ENCODE data around the gene AP5Z1.

Gene AP5Z1

DNA sequence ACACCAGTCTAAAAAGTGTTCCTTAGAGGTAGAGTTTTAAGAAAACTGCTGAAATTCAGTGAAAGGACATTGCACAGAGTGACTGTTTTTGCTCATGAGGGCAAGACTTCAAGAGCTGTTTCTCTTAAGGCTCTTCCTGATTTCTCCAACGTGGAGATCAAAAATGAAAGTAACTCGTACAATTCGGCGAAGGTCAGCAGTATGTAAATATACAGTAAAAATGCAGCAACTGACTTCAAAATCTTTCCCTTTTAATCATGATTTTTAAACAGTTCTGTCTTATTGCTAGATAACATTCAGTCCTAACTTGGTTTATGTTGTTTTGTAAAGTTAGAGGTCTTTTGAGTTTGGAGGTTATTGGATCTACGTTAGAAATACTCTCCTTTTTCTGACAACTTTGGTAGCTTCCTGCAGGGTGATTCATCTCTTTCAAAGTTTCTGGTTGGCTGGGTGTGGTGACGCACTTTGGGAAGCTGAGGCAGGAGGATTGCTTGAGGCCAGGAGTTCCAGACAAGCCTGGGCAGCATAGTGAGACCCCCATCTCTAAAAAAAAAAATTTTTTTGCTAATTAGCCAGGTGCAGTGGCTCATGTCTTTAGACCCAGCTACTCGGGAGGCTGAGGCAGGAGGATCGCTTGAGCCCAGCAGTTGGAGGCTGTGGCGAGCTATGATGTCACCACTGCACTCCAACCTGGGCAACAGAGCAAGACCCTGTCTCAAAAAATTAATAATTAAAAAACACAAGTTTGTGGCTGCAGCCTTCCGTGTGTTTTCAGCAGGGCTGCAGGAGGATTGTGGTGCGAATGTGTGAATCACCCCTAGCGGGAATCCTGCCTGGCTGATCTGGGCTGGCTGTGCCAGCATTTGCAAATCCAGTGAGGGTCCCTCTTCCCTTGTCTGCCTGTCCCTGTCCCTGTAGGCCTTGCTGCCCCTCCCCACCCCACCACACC lies 29.2 kb upstream of the AP5Z1 start:
- no peak for DNase-seq (ENCODE audit: low spot score)

DNA sequence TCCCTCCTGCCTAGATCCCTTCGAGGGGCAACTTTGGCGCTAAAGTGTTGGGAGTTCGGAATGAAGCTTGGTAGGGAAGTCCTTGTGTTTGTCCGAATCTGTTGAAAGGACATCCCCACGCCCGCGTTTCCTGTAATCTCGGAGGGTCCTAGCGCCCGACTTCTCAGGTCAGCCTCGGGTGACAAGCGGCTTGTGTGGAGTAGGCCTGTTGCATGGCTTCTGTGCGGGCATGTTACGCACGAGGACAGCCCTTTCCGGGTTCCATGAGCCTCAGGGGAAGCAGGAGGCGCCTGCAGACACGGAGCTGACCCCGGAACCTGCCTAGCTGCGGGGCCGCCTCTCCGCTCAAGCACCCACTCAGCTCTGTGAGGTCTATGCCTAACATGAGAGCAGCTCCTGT lies 28.4 kb upstream of the AP5Z1 start:
- DNase-seq (ENCODE audit: low spot score), result no peak

DNA sequence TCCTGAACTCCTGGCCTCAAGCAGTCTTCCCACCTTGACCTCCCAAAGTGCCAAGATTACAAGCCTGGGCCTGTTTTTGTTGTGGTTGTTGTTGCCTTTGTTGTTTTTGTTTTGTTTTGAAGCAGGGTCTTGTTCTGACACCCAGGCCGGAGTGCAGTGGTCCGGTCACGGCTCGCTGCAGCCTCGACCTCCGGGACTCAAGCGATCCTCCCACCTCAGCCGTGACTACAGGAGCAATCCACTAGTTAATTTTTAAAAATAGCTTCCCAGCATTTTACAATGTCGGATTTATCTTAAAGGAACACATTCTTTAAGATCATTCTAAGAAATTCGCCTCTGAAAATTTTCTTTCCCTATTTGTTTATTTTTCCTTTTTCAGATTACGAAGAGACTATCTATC lies 27.7 kb upstream of the AP5Z1 start:
- DNase-seq (ENCODE audit: low spot score), result no peak

DNA sequence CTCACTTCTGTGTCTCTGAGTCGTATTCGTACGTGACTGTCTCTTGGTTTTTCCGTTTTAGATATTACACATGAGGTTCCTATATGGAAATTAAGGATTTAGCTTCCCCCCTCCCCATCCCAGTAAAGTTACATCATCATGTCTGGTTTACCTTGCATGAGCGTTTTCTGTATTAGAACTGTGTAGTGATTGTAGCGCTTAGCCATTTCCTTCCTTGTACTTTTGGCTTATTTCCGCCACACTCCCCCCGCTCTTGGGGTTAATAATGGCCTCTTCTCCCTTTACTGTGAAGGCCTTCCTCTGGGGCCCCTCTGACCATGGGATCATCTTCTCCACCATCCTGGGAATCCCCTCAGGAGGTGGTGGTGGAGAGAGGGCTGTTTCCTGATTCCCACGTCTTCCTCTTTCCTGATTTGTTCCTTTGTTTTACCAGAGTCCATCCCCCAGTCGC lies 27.2 kb upstream of the AP5Z1 start:
- no peak for DNase-seq (ENCODE audit: low spot score)

DNA sequence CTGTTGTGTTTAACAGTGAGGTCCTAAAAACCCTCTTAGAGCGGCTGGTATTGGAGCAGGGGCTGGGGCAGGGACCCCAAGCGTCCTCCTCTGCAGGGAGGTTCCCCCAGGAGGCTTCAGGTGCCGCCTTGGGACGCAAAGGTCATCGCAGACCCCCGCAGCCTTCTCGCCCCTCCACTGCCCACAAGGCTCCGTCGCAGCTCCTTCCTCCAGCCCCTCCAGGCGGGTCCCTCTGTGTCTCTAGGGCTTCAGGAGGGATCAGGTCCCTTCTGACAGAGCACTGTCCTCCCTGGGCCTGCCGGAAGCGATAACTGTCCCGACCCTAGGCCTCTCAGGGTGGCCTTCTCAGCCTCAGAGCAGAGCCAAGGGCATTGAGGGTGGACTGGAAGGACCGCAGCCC lies 26.1 kb upstream of the AP5Z1 start:
- DNase-seq (ENCODE audit: low spot score), result no peak

DNA sequence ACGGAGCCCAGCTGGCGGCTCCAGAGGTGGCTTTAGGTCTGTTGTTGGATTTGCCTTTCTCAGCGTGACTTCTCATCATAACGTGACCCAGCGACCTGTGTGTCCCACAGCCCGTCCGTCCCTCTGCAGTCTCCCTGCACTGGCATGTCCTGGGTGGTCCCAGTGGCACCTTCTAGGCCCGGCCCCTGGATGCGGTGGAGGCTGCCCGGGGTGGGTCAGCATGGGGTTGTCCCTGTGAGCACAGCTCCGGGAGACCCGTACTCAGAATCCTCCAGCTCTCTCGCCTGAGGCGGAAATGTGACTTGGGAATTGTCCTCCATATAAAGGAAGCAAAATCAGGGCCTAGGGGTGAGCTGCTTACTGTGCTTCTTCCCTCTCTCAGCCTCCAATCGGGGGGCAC lies 25.6 kb upstream of the AP5Z1 start:
- DNase-seq (ENCODE audit: low spot score), result no peak

DNA sequence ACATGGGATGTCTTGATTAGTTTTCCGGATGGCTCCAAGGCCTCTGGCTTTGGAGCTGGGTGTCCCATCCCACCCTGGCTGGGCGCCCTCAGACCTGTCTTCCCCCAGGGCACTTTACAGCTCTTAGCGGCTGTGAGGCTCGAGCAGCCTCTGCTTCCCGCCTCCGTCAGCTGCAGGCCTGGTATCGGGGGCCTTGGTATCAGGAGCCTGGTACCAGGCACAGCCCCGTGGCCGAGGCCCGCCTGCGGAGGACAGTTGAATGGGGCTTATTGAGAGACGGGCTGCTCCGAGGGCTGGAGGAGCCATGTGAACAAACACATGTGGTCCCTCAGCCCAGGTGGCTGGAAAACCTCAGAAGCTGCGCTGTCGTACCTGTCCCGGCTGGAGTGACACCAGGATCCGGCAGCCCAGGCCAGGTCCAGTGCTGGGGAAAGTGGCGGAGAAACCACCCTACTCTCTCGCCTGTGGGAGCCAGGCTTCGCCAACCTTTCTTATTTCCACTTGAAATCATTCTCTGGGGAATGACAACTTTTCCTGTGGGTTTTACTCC lies 23.9 kb upstream of the AP5Z1 start:
- DNase-seq (ENCODE audit: low spot score), result no peak

DNA sequence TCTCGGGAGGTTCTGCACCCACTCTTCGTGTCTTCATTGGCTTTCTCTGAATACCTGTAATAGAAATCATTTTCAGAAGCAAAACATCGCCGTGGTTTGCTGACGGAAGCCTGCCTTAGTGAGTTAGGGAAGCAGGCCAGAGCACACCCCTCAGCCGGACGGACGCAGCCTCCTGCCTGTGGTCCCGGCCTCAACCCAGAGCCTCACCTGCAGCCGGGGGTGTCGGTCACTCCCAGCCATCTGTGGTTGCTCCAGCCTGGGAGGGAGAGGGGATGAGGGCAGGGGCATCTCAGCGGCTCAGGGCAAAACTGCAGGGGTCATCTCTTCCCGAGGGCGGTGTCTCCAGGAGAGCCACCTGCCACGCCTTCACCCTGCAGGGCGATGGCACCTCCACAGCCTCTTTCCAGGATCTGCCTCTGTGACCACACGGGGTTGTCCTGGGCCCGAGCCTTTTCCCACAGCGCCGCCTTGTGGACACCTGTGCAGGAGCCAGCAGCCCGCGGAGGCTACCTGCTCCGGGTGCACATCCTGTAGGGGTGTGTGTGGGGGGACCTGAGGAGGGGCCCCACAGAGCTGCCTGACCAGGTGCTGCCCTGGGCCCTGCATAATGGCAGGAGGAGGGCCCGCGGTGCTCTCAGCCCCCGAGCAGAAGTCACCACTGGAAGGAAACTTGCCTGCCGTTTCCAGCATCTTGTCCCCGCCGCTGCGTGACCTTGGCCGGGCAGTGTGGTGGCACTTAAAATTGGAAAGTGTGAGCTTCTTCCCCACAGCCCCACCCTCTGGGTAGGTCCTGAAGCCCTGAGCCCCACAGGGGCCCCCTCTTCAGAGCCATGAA lies 21.6 kb upstream of the AP5Z1 start:
- peak; percentile 91 for DNase-seq (ENCODE audit: low spot score)

DNA sequence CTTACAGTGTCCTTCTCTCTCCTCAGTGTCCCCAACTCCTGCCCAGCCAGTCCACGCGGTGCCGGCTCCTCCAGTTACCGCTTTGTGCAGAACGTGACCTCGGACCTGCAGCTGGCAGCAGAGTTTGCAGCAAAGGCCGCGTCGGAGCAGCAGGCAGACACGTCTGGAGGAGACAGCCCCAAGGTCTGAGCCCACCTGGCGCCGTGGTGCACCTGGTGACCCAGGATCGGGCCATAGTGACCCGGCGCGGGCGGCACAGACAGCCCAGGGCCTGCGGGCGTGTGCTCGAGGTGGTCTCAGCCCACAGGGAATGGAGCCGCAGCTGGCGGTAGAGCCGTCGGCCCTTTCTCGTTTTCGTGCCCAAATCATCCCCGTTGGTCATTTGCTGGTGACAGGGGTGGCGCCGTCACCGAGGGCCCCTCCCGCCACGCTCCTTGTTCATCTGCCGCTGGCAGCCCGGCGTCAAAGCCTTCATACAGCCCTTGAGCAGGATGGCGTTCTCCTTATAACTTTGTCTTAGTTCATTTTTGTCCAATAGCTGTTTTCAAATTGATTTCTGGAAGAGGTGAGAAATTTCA lies 20.9 kb upstream of the AP5Z1 start:
- no peak for DNase-seq (ENCODE audit: low spot score)

DNA sequence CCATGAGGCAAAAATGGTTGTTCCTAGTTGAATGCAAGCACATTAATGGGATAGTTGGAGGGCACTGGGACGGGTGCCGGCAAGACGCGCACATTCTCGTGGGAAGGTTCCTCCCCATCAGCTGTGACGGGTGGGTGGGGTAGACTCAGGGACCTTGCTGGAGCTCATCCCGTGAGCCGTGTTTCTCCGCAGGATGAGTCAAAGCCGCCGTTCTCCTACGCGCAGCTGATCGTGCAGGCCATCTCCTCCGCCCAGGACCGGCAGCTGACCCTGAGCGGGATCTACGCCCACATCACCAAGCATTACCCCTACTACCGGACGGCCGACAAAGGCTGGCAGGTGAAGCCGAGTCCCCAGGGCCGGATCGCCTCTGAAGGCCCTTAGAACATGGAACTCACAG lies 20.4 kb upstream of the AP5Z1 start:
- no peak for DNase-seq (ENCODE audit: low spot score)

DNA sequence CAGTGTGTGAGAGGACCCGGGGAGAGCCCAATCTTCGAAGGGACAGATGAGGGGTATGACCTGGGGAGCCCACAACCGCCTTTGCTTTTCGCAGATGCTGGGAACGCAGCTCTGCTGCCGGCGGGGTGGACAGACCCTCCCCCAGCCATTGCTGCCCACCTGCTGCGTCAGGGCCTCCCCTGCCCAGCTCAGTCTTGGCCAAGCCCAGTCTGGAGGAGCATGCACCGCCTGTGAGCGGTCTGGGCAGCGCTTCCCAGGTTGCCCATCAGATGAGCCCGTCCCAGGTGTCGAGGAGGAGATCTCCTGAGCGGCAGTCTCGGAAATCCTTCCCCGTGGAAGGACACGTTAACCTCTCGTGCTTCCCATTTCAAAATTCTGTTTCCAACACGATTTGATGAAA lies 17.3 kb upstream of the AP5Z1 start:
- DNase-seq (ENCODE audit: low spot score), result no peak

DNA sequence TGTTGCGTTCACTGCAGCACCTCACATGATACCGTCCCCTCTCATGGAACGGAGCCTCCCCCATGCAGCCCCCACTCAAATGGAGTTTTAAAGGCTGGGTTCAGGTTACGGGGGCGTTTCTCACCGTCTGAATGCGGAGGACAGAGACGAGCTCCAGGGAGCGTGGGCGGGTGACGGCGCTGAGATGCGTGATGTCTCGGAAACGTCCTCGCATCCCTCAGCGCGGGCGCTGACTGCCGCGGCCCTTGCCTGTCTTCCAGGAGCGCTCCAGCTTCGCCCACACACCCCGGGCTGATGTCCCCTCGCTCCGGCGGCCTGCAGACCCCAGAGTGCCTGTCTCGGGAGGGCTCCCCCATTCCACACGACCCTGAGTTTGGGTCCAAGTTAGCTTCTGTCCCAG lies 16.6 kb upstream of the AP5Z1 start:
- no peak for DNase-seq (ENCODE audit: low spot score)

DNA sequence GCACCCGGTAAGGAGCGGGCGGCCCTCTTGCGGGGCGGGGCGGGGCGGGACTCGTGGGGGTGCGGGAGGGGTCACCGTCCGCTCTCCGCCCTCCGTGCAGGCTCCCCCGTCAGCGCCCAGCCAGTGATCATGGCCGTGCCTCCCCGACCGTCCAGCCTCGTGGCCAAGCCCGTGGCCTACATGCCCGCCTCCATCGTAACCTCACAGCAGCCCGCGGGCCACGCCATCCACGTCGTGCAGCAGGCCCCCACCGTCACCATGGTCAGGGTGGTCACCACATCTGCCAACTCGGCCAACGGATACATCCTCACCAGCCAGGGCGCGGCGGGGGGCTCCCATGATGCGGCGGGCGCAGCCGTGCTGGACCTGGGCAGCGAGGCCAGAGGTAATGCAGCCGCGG lies 16.2 kb upstream of the AP5Z1 start:
- DNase-seq (ENCODE audit: low spot score), result no peak

DNA sequence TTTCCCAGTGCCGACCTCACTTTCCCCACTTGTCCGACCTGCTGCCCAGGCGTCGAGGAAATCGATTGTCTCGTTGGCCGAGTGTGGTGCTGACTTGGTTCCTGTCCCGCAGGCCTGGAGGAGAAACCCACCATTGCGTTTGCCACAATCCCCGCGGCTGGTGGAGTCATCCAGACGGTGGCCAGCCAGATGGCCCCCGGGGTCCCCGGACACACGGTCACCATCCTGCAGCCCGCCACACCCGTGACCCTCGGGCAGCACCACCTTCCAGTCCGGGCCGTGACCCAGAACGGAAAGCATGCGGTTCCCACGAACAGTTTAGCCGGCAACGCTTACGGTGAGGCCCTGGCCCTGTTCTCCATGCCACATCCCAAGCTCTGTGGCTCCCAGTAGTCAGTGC lies 14.5 kb upstream of the AP5Z1 start:
- DNase-seq (ENCODE audit: low spot score), result no peak

DNA sequence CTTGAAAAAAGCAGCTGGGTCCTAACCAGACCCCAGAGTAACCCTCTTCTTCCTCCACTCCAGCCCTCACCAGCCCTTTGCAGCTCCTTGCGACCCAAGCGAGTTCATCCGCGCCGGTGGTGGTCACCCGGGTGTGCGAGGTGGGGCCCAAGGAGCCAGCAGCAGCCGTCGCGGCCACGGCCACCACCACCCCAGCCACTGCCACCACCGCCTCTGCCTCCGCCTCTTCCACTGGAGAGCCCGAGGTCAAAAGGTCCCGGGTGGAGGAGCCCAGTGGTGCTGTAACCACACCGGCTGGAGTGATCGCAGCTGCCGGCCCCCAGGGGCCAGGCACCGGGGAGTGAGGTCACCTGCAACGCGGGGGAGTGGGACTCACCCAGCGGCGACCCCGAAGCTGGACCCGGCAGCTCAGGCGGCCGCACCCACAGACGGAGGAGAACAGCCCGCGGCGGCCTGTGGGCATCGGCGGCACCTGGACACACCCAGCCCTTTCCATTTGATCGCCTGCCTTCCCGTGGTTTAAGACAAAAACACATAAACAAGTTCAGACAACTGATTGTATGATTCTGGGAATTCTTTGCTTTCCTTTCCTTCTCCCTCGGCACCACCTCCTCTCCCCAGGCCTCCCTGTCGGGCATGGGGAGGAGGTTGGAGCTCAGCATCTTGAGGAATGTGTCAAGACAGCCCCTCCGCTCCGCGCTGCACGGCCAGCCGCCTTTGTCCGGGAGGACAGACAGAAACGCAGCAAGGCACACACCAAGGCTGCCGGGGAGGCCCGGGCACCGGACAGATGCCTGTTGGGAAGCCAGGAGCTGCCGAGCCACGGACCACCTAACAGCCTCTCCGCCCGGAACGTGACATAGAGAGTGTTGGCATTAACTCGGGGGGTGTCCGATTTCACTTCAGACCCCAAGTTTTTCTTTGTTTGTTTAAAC lies 13.0 kb upstream of the AP5Z1 start:
- DNase-seq (ENCODE audit: low spot score), result no peak

DNA sequence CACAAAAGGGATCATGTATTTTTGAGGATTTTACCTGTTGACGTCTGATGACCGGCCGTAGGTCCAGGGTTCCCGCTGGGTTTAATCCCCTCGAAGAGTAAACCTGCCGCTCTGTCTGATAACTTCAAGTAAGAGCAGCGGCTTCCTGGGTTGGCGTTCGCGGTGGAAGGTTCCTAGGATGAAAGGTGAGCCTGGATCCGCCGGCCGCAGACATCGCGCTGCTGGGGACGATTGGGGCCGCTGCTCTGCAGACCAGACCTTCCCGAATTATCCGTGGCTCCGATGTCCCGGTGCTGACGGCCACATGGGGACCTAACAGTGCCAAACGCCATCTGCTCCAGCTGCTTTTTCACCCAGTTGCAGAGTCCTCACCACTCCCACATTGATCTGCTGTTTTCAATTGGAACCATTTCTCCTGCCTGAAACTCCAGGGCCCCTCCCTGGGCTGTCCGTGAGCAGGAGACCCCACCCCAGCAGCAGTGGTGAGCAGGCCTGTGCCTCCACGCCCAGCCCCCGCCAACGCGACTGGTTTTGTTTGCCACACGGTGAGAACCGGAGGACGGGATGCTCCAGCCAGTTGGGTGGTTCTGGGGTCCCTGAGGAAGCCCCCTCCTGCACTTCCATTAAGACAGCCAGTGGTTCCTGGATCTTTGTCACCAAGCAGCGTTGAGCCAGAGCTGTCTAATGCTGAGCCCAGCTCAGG lies 12.2 kb upstream of the AP5Z1 start:
- no peak for DNase-seq (ENCODE audit: low spot score)

DNA sequence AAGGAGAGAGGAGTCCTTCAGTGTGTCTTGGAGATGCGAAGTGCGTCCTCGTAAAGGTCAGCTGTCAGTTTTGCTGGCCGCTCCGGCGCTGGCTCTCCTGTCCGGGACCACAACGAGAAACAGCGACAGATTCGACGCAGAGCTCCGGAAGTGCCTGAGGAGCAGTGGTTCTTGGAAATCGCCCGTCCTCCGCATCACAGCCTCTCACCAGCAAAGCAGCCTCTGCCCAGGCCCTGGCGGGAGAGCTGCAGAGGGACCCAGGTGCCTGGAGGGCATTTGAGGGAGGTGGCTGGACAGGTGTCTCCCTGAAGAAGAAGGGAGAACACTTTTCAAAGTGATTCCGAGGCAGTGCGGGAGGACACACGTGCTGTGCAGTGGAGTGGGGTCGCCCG lies 11.6 kb upstream of the AP5Z1 start:
- no peak for DNase-seq (ENCODE audit: low spot score)

DNA sequence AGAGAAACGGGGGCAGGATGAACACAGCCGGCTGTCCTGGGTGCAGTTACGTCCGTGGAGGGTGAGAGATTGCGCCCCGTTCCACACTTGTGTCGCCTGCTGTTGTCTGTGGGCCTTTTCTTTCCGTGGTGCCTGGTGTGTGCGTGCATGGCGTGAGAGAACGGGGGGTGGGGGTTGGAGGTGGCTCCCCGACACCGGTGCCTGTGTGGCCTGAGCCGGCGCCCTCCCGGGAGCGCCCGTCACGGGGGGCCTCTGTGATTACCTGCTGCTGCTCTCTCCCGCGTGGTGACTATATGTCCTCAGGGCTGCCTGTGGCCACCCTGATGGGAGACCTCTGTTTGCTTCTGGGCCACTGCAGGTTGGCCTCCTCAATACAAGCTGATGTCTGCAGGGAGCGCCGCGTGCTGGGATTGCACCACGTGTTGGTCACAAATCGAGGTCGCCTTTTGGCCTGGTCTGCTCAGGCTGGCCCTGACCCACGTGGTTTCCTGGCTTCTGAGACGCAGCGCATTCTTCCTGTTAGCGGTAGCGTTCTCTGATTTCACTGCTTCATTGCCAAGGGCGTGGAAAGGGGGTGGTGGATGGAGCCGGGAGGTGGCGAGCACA lies 10.9 kb upstream of the AP5Z1 start:
- DNase-seq (ENCODE audit: low spot score), result no peak

DNA sequence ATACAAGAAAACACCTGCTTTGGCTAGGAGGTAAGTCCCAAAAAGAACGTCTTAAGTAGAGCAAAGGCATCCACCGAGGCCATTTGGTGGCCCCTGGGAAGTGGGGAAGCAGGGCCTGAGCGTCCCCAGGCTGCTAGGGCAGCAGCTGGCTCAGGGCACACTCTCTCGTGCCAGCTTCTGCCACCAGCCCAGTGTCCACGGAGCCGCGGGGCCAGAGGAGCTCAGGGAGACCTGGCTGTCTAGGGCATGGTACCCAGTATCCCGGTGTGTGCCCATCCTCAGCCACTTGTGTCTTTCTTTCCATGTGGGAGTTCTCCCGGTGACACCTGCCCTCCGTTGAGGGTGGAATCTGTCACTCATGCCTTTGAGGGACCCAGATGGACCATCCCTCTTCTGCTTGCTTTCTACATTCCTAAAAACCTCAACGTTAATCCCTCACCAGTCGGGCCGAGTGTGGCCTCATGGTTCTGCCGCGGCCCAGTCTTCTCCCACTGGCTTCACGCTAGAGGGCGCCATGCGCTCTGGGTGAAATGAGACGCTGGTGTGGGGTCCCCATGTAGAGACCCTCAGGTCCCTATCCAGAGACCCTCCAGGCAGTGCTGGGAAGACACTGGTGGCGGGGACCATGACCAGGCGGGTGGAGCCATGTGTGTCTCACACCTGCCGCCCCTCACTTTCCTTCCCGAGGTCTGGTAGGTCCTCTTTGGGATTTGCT lies 9.5 kb upstream of the AP5Z1 start:
- no peak for DNase-seq (ENCODE audit: low spot score)
